Fibroblast of skin of abdomen (primary cell): Measurements from ENCODE around the gene LDLRAD4.
"Not testable (repeated sequence)": the region's sequence is repeated elsewhere in the genome, so short reads cannot be mapped to it uniquely, and the experiment has no call there.

Source experiments
- DNase-seq: peaks from one replicate; pipeline ENCODE4 v3.0.0-alpha.2; 2013

Gene LDLRAD4

GRCh38 chr18:13247506-13247905, 28.9 kb downstream of the LDLRAD4 start:
- DNase-seq, result no peak

GRCh38 chr18:13252686-13253410, 34.3 kb downstream of the LDLRAD4 start:
- no peak for DNase-seq

GRCh38 chr18:13253786-13254688, 35.5 kb downstream of the LDLRAD4 start:
- DNase-seq, result no peak

GRCh38 chr18:13254971-13255927, 36.7 kb downstream of the LDLRAD4 start:
- DNase-seq, result no peak

- no peak for DNase-seq
These were observed 38.1 kb downstream of the LDLRAD4 start for GRCh38 chr18:13256444-13257305.

- DNase-seq, result no peak
These were observed 38.9 kb downstream of the LDLRAD4 start for GRCh38 chr18:13257361-13257980.

GRCh38 chr18:13258921-13259320, 40.4 kb downstream of the LDLRAD4 start:
- DNase-seq, result peak; percentile 24

- no peak for DNase-seq
These were observed 41.1 kb downstream of the LDLRAD4 start for GRCh38 chr18:13259701-13260100.

GRCh38 chr18:13260197-13260934, 41.8 kb downstream of the LDLRAD4 start:
- peak; percentile 14 for DNase-seq

GRCh38 chr18:13260935-13261640, 42.5 kb downstream of the LDLRAD4 start:
- no peak for DNase-seq

GRCh38 chr18:13261661-13262357, 43.2 kb downstream of the LDLRAD4 start:
- DNase-seq, result no peak

GRCh38 chr18:13262358-13262680, 43.8 kb downstream of the LDLRAD4 start:
- DNase-seq, result not testable (repeated sequence)

- no peak for DNase-seq
These were observed 44.5 kb downstream of the LDLRAD4 start for GRCh38 chr18:13262839-13263691.

- DNase-seq, result peak; percentile 40
These were observed 45.8 kb downstream of the LDLRAD4 start for GRCh38 chr18:13264091-13265007.

GRCh38 chr18:13265008-13265910, 46.7 kb downstream of the LDLRAD4 start:
- no peak for DNase-seq

GRCh38 chr18:13265911-13266217, 47.3 kb downstream of the LDLRAD4 start:
- DNase-seq, result no peak
